Kidney tubule cell (primary cell): ENCODE data around the gene TCF7.
"Not testable (repeated sequence)": the region's sequence is repeated elsewhere in the genome, so short reads cannot be mapped to it uniquely, and the experiment has no call there.

Experiments
- DNase-seq: peaks from one replicate; pipeline ENCODE4 v3.0.0-alpha.2; 2018; ENCODE audit warnings: low spot score

Gene TCF7

GRCh38 chr5:134145041-134145757, 30.7 kb downstream of the TCF7 start:
- no peak for DNase-seq

GRCh38 chr5:134145779-134146581, 31.5 kb downstream of the TCF7 start:
- DNase-seq, result peak; percentile 75

DNA sequence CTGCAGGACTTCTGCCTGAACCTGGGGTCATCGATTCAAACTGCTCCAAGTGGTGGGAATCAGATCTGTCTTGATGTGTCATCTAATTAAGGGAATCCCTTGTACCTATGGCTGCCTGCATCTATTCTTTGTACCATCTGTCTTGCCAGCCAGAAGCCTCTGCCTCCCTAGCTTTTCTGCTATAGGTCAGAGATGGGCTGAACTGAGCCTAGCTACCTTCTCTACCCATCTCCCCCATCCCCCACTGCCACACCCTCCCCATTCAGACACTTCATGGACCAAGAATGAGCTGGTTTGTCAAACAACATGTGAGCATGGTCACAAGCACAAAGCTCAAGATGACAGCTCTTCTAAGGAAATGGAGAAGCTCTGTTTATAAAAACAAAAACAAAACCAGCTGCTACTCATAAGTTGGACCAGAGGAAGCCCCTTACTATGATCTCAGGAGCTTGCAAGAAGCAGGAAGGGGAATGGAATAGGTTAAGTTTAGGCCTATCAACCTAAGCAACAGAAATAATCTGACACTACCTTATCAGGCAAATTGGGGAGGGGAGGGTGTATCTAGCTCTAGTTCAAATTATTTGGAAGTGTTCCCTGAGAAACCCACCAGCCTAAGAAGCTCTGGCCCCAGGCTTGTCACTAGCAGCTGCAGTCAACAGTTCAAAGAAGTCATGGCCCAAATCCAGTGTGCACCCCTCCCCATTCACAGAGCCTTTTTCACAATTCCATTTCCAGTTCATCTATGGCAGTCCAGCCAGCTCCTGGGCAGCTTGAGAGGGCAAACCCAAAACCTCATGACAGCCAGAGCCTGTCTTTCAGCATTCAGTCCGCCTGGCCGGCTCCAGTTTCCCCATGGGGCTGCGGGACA, 32.4 kb downstream of the TCF7 start:
- no peak for DNase-seq

- no peak for DNase-seq
Measured at GRCh38 chr5:134148316-134148715, 33.8 kb downstream of the TCF7 start.

DNA sequence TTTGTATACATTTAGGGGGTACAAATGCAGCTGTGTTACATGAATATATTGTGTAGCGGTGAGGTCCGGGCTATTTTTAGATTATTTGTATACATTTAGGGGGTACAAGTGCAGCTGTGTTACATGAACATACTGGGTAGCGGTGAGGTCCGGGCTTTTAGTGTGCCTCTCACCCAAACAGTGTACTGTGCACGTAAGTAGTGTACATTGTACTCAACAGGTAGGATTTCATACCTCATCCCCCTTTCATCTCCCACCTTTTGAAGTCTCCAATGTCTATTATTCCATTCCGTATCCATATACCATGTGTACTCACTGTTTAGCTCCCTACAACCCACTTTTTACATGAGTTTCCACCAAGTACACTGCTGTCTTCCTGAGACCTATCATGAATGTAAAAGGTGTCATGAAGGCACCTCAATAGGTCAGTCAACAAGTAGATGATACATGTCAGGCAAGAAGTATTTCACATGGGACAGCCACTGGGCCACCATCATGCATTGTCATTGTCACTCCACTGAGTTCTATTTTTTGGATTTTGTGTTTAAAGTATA, 34.6 kb downstream of the TCF7 start:
- no peak for DNase-seq

GRCh38 chr5:134149571-134150303, 35.3 kb downstream of the TCF7 start:
- no peak for DNase-seq

- DNase-seq, result no peak
Measured at GRCh38 chr5:134151723-134152122, 37.2 kb downstream of the TCF7 start.

GRCh38 chr5:134152173-134152832, 37.8 kb downstream of the TCF7 start:
- DNase-seq, result not testable (repeated sequence)

DNA sequence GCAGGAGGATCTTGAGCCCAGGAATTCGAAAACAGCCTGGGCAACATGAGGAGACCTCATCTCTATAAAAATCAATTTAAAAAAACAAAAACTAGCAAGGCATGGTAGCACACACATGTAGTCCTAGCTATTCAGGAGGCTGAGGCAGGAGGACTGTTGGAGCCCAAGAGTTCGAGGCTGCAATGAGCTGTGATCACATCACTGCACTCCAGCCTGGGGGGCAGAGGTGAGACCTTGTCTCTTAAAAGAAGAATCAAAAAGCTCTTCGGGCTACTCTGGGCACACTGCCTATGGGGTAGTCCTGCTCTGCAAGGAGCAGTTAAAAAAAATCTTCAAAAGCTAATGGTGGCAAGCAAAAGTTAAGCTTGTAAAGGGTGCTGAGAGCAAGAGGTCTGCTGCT, 38.8 kb downstream of the TCF7 start:
- DNase-seq, result no peak

DNA sequence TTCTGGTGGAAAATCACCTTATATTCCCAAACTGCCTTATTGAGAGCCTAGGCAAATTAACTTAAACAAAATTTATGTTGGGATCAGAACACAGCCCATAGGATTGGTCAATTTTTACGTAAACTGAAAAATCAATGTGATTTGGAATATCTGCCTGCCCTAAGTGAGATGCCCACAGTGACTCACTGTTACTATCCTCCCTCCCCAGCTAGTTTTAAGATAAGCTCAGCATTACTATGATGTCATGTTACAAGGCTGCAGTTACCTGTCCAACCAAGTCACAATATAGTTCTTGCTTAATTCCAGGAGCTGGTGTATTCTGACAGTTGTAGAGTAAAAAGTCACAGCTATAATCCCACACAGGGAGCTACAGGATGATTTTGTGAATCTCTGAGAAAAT, 39.2 kb downstream of the TCF7 start:
- DNase-seq, result peak; percentile 49

DNA sequence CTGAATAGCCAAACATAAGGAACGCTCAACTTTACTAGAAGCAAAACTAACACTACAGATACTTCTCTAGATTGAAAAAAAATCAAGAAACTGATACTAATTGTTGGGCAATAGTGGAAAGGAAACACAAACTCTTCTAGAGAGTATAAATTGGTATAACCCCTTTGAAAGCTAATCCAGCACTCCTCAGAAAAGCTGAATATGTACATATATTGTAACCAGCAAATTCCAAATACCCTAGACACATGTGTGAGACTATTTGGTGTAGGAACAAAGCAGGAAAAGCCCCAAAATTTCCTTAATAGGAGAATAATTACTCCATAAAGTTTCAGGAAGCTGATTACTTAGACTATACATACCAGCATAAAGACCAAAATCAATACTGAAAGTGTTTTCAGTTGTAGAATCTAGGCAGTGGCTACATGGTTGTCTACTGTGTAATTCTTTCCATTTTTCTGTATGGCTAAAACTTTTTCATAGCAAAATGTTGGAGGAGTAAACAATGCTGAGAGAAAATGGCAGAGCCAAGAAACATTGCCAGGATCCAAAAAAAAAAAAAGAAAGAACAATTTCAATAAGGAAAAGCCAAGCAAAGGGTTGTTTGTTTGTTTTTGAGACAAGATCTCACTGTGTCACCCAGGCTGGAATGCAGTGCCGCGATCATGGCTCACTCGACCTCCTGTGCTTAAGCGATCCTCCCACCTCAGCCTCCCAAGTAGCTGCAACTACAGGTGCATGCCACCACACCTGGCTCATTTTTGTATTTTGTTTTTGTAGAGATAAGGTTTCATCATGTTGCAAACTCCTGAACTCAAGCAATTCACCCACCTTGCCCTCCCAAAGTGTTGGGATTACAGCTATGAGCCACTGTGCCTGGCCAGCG, 47.3 kb downstream of the TCF7 start:
- no peak for DNase-seq

GRCh38 chr5:134162592-134162991, 48.1 kb downstream of the TCF7 start:
- DNase-seq, result no peak

DNA sequence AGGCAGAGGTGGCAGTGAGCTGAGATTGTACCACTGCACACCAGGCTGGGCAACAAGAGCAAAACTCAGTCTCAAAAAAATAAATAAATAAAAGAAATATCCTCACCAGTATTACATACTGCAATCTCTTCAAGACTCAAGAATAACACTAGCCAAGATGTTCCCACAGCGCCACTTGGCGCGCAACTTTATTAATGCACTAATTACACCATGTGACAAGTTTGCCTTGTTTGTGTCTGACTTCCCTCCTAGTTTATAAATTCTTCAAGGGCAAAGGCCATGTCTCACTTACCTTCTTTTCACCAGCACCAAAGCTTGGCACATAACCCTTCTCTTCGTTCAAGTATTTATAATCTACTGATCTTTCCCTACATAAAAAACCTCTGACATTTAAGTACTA, 57.5 kb downstream of the TCF7 start:
- peak; percentile 45 for DNase-seq

DNA sequence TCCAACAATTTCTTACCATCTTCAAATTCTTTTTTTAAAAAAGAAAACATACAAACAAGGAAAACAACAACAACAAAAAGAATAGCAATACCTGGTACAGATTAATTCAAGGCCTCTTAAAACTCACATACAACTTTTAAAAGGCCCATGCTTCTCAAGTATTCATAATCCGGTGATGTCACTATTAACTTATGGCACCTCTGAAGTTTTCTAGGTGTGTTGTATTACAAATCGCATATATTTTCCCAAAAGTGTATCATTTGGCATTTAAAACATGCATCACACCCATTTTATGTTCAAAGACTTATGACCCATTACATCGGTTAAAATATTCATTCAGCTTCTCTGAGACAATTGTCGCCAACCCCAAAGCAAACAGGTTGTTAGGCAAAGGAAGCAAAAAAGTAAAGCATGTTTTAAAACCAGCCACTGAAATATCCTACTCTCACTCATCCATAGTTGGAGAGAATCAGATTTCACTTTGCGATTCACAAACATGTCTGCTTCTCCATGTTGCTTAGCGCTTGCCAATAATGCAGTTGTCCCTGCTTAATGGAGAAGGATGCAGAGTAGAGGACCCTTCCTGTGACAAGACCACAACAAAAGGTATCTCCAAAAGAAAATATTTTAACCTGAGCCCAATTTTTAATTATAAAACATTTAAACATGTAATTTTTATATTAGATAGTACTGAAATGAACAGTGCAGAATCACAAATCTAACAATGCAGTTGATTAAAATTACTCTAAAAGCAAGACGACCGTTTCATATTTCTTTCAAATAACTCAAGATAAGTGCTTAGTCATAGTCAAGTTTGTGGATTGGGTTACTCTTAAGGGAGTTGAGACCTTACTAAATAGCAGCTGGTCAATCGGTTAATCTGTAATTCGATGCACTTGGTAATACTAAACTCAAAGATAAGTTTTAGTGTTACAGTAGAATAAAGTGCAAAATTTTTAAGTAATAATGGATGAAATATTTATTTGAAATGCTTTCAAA, 60.7 kb downstream of the TCF7 start:
- peak; percentile 31 for DNase-seq

DNA sequence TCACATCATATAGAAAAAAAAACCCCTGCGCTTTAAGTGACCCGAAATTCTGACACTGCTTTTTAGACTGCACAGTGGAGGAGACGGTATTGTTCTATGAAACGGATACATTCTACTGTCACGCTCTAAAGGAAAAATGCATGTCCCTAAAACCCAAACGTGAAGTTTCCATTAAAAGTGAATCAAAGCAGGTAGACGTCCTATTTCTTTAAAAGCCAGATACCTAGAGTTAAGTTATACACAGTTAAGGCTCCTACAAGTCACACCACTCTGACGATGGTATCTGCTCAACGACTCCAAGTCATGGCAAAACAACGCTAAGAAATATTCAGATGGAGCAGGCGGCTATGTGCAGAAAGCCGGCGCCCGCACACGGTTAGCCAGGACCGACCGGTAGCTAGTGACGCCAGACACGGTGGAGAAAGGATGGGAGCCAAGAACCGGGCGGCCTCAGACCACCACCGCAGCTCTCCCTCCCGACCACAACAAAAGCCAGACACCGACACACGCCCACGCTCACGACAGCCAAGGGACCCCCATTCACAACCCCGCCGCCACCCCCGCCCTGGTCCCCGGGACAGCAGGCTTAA, 61.5 kb downstream of the TCF7 start:
- DNase-seq, result peak; percentile 40

GRCh38 chr5:134176511-134177368, 62.3 kb downstream of the TCF7 start, which contains the start of gene SKP1:
SKP1 (minus strand) TSS chr5:134176950; CDS start chr5:134174022, 2,928 bp downstream.
- DNase-seq, result peak; percentile 88
